HEK293 (cell line): Measurements from ENCODE around the gene NXT2.

Experiments
- KLF1 ChIP-seq: fragments of 450-650 bp; formaldehyde crosslinking; IDR thresholded peaks from 2 replicates; pipeline ENCODE4 v1.5.1; 2016; ENCODE audit warnings: missing biosample characterization, missing genetic modification characterization
- KLF17 ChIP-seq: fragments of 450-650 bp; formaldehyde crosslinking; IDR thresholded peaks from 2 replicates; pipeline ENCODE4 v1.5.1; 2016; ENCODE audit warnings: missing biosample characterization, missing genetic modification characterization
- KLF9 ChIP-seq: fragments of 450-650 bp; formaldehyde crosslinking; IDR thresholded peaks from 2 replicates; pipeline ENCODE4 v1.5.1; 2016; ENCODE audit warnings: missing biosample characterization, missing genetic modification characterization, low read depth
- PBX3 ChIP-seq: sonication (generic); formaldehyde crosslinking; IDR thresholded peaks from 2 replicates; pipeline ENCODE4 v1.8.1; 2022; ENCODE audit warnings: mild to moderate bottlenecking, moderate library complexity, missing genetic modification reagents
- PRDM4 ChIP-seq: fragments of 450-650 bp; formaldehyde crosslinking; IDR thresholded peaks from 2 replicates; pipeline ENCODE4 v1.5.1; 2017; ENCODE audit warnings: missing biosample characterization, missing genetic modification characterization
- PRDM6 ChIP-seq: fragments of 450-650 bp; formaldehyde crosslinking; IDR thresholded peaks from 2 replicates; pipeline ENCODE4 v1.5.1; 2017; ENCODE audit warnings: missing biosample characterization, missing genetic modification characterization
- SCRT1 ChIP-seq: fragments of 450-650 bp; formaldehyde crosslinking; IDR thresholded peaks from 2 replicates; pipeline ENCODE4 v1.5.1; 2016; ENCODE audit warnings: missing biosample characterization, missing genetic modification characterization, borderline replicate concordance
- ZBTB10 ChIP-seq: fragments of 450-650 bp; formaldehyde crosslinking; IDR thresholded peaks from 2 replicates; pipeline ENCODE4 v1.5.1; 2016; ENCODE audit warnings: missing biosample characterization, missing genetic modification characterization
- ZIC2 ChIP-seq: fragments of 450-650 bp; formaldehyde crosslinking; IDR thresholded peaks from 2 replicates; pipeline ENCODE4 v1.5.1; 2016; ENCODE audit warnings: missing biosample characterization, missing genetic modification characterization
- ZNF132 ChIP-seq: fragments of 450-650 bp; formaldehyde crosslinking; IDR thresholded peaks from 2 replicates; pipeline ENCODE4 v1.5.1; 2017; ENCODE audit warnings: missing biosample characterization, missing genetic modification characterization, borderline replicate concordance
- ZNF140 ChIP-seq: fragments of 450-650 bp; formaldehyde crosslinking; IDR thresholded peaks from 2 replicates; pipeline ENCODE4 v1.5.1; 2016; ENCODE audit warnings: missing biosample characterization, missing genetic modification characterization
- ZNF148 ChIP-seq: fragments of 450-650 bp; formaldehyde crosslinking; IDR thresholded peaks from 2 replicates; pipeline ENCODE4 v1.5.0; 2017; ENCODE audit warnings: missing biosample characterization, missing genetic modification characterization, borderline replicate concordance
- ZNF2 ChIP-seq: fragments of 450-650 bp; formaldehyde crosslinking; IDR thresholded peaks from 2 replicates; pipeline ENCODE4 v1.5.1; 2016; ENCODE audit warnings: missing biosample characterization, missing genetic modification characterization
- ZNF202 ChIP-seq: fragments of 450-650 bp; formaldehyde crosslinking; IDR thresholded peaks from 2 replicates; pipeline ENCODE4 v1.5.1; 2016; ENCODE audit warnings: missing biosample characterization, missing genetic modification characterization, borderline replicate concordance
- ZNF26 ChIP-seq: fragments of 450-650 bp; formaldehyde crosslinking; IDR thresholded peaks from 2 replicates; pipeline ENCODE4 v1.5.1; 2016; ENCODE audit warnings: missing biosample characterization, missing genetic modification characterization
- ZNF433 ChIP-seq: fragments of 450-650 bp; formaldehyde crosslinking; IDR thresholded peaks from 2 replicates; pipeline ENCODE4 v1.5.1; 2016; ENCODE audit warnings: missing biosample characterization, missing genetic modification characterization, low read depth
- ZNF561 ChIP-seq: fragments of 450-650 bp; IDR thresholded peaks from 2 replicates; pipeline ENCODE4 v1.5.1; 2018; ENCODE audit warnings: missing biosample characterization, missing genetic modification characterization, borderline replicate concordance
- ZNF776 ChIP-seq: fragments of 450-650 bp; formaldehyde crosslinking; IDR thresholded peaks from 2 replicates; pipeline ENCODE4 v1.5.0; 2017; ENCODE audit warnings: missing biosample characterization, missing genetic modification characterization, borderline replicate concordance
- ZNF792 ChIP-seq: fragments of 450-650 bp; formaldehyde crosslinking; IDR thresholded peaks from 2 replicates; pipeline ENCODE4 v1.5.1; 2016; ENCODE audit warnings: missing biosample characterization, missing genetic modification characterization
- ZSCAN4 ChIP-seq: fragments of 450-650 bp; formaldehyde crosslinking; IDR thresholded peaks from 2 replicates; pipeline ENCODE4 v1.5.1; 2017; ENCODE audit warnings: missing biosample characterization, missing genetic modification characterization
- ZSCAN5A ChIP-seq: fragments of 450-650 bp; formaldehyde crosslinking; IDR thresholded peaks from 2 replicates; pipeline ENCODE4 v1.5.1; 2016; ENCODE audit warnings: missing biosample characterization, missing genetic modification characterization

The NXT2 gene

GRCh38 chrX:109536439-109537323, at the start of gene NXT2 (continued):
- TF ChIP-seq PRDM6 (no peak; the same call in 1 of the 2 replicates), ZNF140 (tag by site-specific recombination) (no peak; the same call in 1 of the 2 replicates), KLF9 (peak; percentile 65), SCRT1 (no peak), KLF1 (peak; percentile 24; the same call in 1 of the 2 replicates), ZSCAN4 (tag by site-specific recombination) (peak; percentile 44), ZIC2 (tag by site-specific recombination) (no peak; the same call in 1 of the 2 replicates), ZNF433 (tag by site-specific recombination) (no peak), PRDM4 (tag by site-specific recombination) (peak; percentile 44; the same call in 1 of the 2 replicates), ZSCAN5A (0 out of 2 replicates have a peak, but pooled peaks have one; percentile 64), ZNF2 (tag by site-specific recombination) (peak; percentile 71; the same call in 1 of the 2 replicates), ZNF561 (peak; percentile 87), ZNF792 (tag by site-specific recombination) (no peak), KLF17 (tag by site-specific recombination) (peak; percentile 89), ZNF776 (no peak), ZNF148 (tag by site-specific recombination) (0 out of 2 replicates have a peak, but pooled peaks have one; percentile 57), ZNF26 (tag by site-specific recombination) (no peak), PBX3 (CRISPR knock-in tag) (no peak), ZNF132 (tag by site-specific recombination) (no peak), ZBTB10 (tag by site-specific recombination) (no peak), ZNF202 (no peak)
